ENCODE results near the gene HAAO. TPM values are rescaled to one million over a fixed set of nuclear protein-coding genes. Genes with fewer than 3 reads are reported as not detected.

HAAO gene
- polyA plus RNA-seq, 2 donors = 3.0 to 6.9 TPM

DNA sequence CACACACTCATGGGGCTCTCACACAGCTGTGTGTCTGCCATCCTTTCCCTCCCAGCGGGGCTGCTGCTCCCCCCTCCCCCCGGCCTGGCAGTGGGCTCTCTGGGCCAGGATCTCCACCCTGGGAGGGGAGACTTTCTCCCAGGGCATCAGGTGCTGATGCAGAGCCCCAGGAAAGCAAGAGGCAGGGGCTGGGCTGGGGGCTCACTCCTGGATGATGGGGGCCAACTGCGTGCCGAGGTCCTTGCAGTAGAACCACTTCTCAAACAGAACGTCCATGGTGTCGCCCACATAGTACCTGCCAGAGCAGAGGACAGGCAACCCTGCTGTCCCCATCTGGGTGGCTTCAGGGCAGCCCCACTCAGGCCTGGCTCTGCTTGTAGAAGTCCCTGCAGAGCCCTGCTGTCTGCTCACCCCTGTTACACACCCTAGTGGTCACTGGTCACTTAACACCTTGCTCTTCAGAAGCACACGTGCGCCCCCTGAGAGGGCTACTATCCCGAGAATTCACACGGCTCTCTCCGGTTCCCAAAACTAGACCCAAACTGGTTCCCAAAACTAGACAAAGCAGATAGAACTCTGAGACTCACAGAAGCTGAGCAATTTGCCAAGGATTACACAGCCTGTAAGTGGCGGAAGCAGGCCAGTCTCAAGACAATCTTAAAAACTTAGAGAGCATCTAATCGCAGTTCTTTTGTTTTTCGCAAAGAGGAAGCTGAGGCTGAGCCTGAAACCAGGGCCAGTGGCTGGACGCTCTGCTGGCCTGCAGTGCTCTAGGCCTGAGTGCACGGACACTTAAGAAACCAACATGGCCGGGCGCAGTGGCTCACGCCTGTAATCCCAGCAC is 21.9 kb downstream of the HAAO start:
- Histone ChIP-seq H3K27me3 (ENCODE audit: control insufficient read depth in 1 of 2, insufficient read depth in 2 of 2, low read length in 2 of 2) (no peaks in the 10 kb centered on the region), H3K27ac (ENCODE audit: low read depth in 2 of 2, low read length in 1 of 2) (no peak overlapping the region), H3K36me3 (ENCODE audit: control insufficient read depth in 2 of 2, insufficient read depth in 2 of 2, low read length in 1 of 2) (peaks cover 0 to 2% of the 10 kb centered on the region in 2 donors), H3K4me1 (ENCODE audit: control insufficient read depth in 2 of 2, insufficient read depth in 2 of 2, low read length in 1 of 2) (no peaks in the 10 kb centered on the region), H3K9me3 (ENCODE audit: control insufficient read depth in 2 of 2, insufficient read depth in 1 of 2, low read depth in 1 of 2, low read length in 1 of 2) (no peaks in the 10 kb centered on the region), H3K4me3 (ENCODE audit: low read depth in 1 of 2, low read length in 2 of 2) (no peak overlapping the region)
- 81 to 85% methylated on average over 19 of the region's 19 CpGs for WGBS, 2 donors

DNA sequence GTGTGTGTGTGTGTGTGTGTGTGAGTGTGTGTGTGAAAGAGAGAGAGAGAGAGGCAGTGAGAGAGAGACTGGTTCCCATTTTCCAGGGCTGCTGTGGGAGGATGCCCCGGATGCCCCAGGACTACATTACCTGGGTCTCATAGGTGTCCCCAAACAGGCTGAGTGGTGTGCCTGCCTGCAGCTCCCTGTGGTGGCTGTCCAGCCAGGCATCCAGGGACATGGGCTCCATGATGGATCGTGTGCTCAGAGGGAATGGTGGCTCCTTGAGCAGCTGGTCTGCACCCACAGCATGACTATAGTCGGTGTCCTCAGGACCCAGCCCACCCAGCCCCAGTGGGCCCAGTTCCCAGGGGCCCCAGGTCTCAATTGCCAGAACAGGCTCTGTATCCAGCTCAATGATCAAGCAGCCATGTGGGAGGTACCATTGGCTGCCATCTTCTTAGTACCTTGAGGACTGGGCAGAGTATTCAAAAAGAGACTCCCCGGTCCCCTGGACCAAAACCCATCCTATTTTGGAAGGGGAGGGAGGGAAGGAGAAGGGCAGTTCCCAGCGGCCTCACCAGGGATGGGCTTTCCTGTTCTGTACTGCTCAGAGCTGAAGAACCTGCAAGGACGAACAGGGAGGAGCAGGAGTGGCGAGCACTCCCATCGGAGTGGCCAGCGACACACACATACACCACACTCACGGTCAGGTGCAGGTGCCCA is 22.6 kb downstream of the HAAO start:
- peaks cover 0 to 2% of the 10 kb centered on the region in 2 donors for H3K36me3 ChIP-seq (ENCODE audit: control insufficient read depth in 2 of 2, insufficient read depth in 2 of 2, low read length in 1 of 2)
- H3K4me1 ChIP-seq (ENCODE audit: control insufficient read depth in 2 of 2, insufficient read depth in 2 of 2, low read length in 1 of 2) = no peaks in the 10 kb centered on the region
- no peak overlapping the region for H3K27ac ChIP-seq (ENCODE audit: low read depth in 2 of 2, low read length in 1 of 2)
- WGBS, 2 donors = 96% methylated on average over 10 of the region's 10 CpGs
- H3K27me3 ChIP-seq (ENCODE audit: control insufficient read depth in 1 of 2, insufficient read depth in 2 of 2, low read length in 2 of 2) = no peaks in the 10 kb centered on the region
- H3K9me3 ChIP-seq (ENCODE audit: control insufficient read depth in 2 of 2, insufficient read depth in 1 of 2, low read depth in 1 of 2, low read length in 1 of 2) = no peaks in the 10 kb centered on the region
- no peak overlapping the region for H3K4me3 ChIP-seq (ENCODE audit: low read depth in 1 of 2, low read length in 2 of 2)

DNA sequence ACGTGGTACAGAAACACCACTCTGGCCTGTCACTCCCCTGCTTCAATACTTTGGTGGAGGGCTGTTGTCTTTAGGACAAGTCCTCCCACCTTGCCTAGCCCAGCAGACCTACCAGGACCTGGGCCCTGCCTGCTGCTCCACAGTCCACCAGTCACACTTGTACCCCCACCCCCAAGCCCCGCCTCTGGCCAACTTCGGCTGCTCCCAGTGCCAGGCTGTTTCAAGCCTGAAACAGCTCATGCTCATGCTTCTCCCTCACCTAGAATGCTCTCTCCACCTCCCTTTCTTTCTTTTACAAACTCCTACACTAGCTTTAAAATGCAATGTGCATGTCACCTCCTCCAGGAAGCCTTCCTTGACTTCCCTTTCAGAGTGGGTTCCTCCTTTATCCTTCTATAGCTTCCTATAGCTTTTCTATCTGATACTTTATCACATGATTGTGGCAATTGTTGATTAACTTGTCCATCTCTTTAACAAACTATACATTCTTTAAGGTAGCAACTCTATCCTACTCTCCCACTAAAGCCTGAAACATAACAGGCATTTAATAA is 23.6 kb downstream of the HAAO start:
- Histone ChIP-seq H3K4me3 (ENCODE audit: low read depth in 1 of 2, low read length in 2 of 2) (no peak overlapping the region), H3K4me1 (ENCODE audit: control insufficient read depth in 2 of 2, insufficient read depth in 2 of 2, low read length in 1 of 2) (no peaks in the 10 kb centered on the region), H3K9me3 (ENCODE audit: control insufficient read depth in 2 of 2, insufficient read depth in 1 of 2, low read depth in 1 of 2, low read length in 1 of 2) (no peaks in the 10 kb centered on the region), H3K27me3 (ENCODE audit: control insufficient read depth in 1 of 2, insufficient read depth in 2 of 2, low read length in 2 of 2) (no peaks in the 10 kb centered on the region), H3K36me3 (ENCODE audit: control insufficient read depth in 2 of 2, insufficient read depth in 2 of 2, low read length in 1 of 2) (peaks cover 0 to 2% of the 10 kb centered on the region in 2 donors), H3K27ac (ENCODE audit: low read depth in 2 of 2, low read length in 1 of 2) (no peak overlapping the region)
- 57 to 66% methylated on average over 3 of the region's 3 CpGs for WGBS, 2 donors

DNA sequence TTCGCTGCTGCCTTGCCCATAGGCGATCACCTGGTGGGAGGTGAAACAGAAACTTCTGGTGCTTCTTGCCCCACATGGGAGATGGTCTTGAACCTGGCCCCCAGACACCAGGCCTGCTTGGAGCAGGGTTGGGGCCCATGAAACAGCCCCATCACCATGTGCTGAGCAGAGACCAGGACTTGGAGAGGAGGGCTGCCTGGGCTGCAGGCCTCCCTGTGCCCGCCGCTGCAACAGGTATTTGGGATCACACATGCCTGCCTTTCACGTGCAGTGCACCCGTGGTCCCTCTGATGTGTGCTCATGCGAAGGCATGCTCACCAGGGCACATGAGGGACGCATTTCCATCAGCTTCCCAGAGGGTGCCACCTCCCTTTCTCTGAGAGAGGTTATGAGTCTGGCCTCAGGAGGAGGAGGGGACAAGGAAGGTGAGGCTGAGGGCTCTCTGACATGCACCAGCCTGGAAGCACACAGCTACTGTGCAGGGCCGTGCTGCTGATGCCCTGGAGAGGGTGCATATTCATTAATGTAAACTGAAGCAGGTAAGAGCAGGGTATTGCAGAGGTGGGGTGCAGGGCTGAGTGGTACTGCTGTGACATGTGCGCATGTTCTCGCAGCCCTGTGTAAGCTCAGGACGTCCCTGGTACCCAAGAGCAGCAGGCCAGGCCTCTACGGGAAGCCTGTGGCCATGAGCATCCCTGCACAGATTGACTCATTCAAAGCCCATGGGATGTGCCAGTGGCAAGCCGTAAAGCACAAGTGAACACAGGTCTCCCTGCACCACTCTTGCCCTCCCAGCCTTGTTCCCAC is 24.3 kb downstream of the HAAO start:
- no peaks in the 10 kb centered on the region for H3K9me3 ChIP-seq (ENCODE audit: control insufficient read depth in 2 of 2, insufficient read depth in 1 of 2, low read depth in 1 of 2, low read length in 1 of 2)
- no peaks in the 10 kb centered on the region for H3K4me1 ChIP-seq (ENCODE audit: control insufficient read depth in 2 of 2, insufficient read depth in 2 of 2, low read length in 1 of 2)
- WGBS, 2 donors = 78 to 85% methylated on average over 14 of the region's 14 CpGs
- H3K27ac ChIP-seq (ENCODE audit: low read depth in 2 of 2, low read length in 1 of 2) = no peak overlapping the region
- H3K4me3 ChIP-seq (ENCODE audit: low read depth in 1 of 2, low read length in 2 of 2) = no peak overlapping the region
- no peaks in the 10 kb centered on the region for H3K27me3 ChIP-seq (ENCODE audit: control insufficient read depth in 1 of 2, insufficient read depth in 2 of 2, low read length in 2 of 2)
- H3K36me3 ChIP-seq (ENCODE audit: control insufficient read depth in 2 of 2, insufficient read depth in 2 of 2, low read length in 1 of 2) = peaks cover 0 to 2% of the 10 kb centered on the region in 2 donors

DNA sequence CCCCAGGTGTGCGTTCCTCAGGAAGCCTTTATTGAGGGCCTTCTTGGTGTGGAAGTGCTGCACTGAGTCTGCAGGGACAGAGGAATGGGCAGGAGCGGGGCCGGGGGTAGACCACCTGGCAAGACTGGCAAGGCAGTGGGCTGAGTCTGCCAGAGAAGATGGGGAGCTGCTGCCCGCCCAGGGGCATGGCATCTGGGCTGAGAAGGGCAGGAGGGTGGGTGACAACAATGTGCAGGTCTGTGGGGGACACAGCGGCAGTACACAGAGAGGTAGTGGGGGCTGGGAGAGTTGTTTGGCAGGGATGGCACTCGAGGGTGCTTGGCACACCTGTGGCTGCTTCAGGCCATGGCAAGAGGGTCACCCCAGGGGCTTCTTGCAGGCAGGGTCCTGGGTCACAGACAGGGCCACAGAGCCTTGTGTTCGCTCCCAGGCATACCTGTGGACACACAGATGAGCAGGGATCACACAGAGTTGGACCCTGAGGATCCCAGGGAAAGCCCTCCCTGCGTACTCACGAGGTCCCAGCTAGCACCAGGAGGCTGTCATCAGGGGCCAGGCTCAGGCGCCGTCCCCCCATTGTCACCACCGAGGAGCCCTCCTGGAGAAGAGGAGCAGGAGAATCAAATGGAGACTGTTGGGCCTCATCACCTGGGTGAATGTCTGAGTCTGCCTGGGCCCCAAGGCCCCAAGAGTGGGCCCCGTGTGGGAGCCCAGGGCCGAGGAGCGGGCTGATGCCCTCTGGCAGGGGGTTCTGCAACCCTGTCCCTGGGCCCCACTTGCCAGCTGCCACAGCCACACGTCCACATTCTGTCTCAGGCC is 25.1 kb downstream of the HAAO start:
- WGBS, 2 donors = 82 to 85% methylated on average over 16 of the region's 16 CpGs
- Histone ChIP-seq H3K4me3 (ENCODE audit: low read depth in 1 of 2, low read length in 2 of 2) (no peak overlapping the region), H3K27ac (ENCODE audit: low read depth in 2 of 2, low read length in 1 of 2) (no peak overlapping the region), H3K9me3 (ENCODE audit: control insufficient read depth in 2 of 2, insufficient read depth in 1 of 2, low read depth in 1 of 2, low read length in 1 of 2) (no peaks in the 10 kb centered on the region), H3K4me1 (ENCODE audit: control insufficient read depth in 2 of 2, insufficient read depth in 2 of 2, low read length in 1 of 2) (no peaks in the 10 kb centered on the region), H3K36me3 (ENCODE audit: control insufficient read depth in 2 of 2, insufficient read depth in 2 of 2, low read length in 1 of 2) (peaks cover 0 to 3% of the 10 kb centered on the region in 2 donors), H3K27me3 (ENCODE audit: control insufficient read depth in 1 of 2, insufficient read depth in 2 of 2, low read length in 2 of 2) (no peaks in the 10 kb centered on the region)

DNA sequence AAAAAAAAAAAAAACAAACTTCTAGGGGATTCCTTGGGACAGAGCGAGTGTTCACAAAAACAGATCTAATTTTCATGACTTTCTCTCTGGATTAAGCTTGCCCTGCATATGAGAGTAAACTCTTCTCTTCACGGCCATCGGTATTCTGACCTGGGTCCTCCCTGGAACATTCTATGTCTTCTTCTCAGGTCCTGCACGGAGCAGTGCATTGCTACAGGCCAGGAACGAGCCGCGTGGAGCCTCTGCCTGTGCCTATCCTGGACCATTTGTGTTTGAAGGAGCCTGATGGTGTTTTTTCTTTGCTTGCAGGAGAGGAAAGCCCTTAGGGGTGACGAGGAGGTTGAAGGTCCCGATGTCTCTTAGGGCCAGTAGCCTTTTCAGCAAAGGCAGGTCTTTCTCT is 26.7 kb downstream of the HAAO start:
- H3K4me3 ChIP-seq (ENCODE audit: low read depth in 1 of 2, low read length in 2 of 2) = no peak overlapping the region
- no peak overlapping the region for H3K27ac ChIP-seq (ENCODE audit: low read depth in 2 of 2, low read length in 1 of 2)
- no peaks in the 10 kb centered on the region for H3K4me1 ChIP-seq (ENCODE audit: control insufficient read depth in 2 of 2, insufficient read depth in 2 of 2, low read length in 1 of 2)
- WGBS, 2 donors = 95 to 96% methylated on average over 9 of the region's 9 CpGs
- H3K36me3 ChIP-seq (ENCODE audit: control insufficient read depth in 2 of 2, insufficient read depth in 2 of 2, low read length in 1 of 2) = peaks cover 0 to 3% of the 10 kb centered on the region in 2 donors
- no peaks in the 10 kb centered on the region for H3K9me3 ChIP-seq (ENCODE audit: control insufficient read depth in 2 of 2, insufficient read depth in 1 of 2, low read depth in 1 of 2, low read length in 1 of 2)
- no peaks in the 10 kb centered on the region for H3K27me3 ChIP-seq (ENCODE audit: control insufficient read depth in 1 of 2, insufficient read depth in 2 of 2, low read length in 2 of 2)

DNA sequence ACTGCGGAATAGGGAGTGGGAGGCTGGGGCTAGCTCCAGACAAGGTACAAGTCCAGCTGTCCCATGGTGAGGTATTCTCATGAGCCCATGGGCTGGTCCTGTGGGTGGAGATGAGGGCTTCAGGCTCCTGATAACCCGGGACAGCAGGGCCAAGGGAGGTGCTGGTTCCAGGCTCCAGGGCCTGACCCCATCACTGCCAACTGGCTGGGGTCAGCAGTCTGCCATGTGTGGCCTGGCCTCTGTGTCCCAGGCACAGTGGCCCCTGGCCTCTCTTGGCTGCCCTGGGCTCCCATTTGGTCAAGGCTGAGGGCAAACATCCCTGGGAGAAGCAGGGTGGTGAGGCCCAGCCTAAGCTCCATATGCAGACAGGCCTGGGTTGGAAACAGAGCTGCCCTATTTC is 27.5 kb downstream of the HAAO start:
- H3K4me3 ChIP-seq (ENCODE audit: low read depth in 1 of 2, low read length in 2 of 2) = no peak overlapping the region
- no peaks in the 10 kb centered on the region for H3K9me3 ChIP-seq (ENCODE audit: control insufficient read depth in 2 of 2, insufficient read depth in 1 of 2, low read depth in 1 of 2, low read length in 1 of 2)
- H3K36me3 ChIP-seq (ENCODE audit: control insufficient read depth in 2 of 2, insufficient read depth in 2 of 2, low read length in 1 of 2) = peaks cover 0 to 6% of the 10 kb centered on the region in 2 donors
- H3K4me1 ChIP-seq (ENCODE audit: control insufficient read depth in 2 of 2, insufficient read depth in 2 of 2, low read length in 1 of 2) = no peaks in the 10 kb centered on the region
- 85 to 86% methylated on average over 2 of the region's 2 CpGs for WGBS, 2 donors
- H3K27me3 ChIP-seq (ENCODE audit: control insufficient read depth in 1 of 2, insufficient read depth in 2 of 2, low read length in 2 of 2) = no peaks in the 10 kb centered on the region
- H3K27ac ChIP-seq (ENCODE audit: low read depth in 2 of 2, low read length in 1 of 2) = no peak overlapping the region

DNA sequence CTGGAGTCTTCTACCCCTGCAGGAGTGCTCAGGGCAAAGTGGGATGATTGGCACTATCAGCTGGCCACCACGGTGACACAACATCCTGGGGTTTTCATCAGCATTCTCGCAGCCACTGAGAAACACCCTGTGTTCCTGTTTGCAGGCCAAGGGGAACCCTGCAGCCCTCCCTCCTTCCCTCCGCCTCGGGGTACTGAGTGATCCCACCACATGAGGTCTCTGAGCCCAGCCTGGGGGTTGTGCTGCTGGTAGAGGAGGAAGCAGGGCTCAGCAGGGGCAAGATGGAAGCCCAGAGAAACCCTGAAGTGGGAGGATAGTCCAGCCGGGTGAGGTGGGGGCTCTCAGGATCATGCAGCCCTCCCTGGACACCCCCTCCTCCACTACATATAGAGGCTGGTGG is 28.3 kb downstream of the HAAO start, which contains the start of gene OXER1:
OXER1 (minus strand) TSS at position 40 of the 400 bp plus-strand sequence. CDS start 73 bp downstream, outside the sequence.
- H3K36me3 ChIP-seq (ENCODE audit: control insufficient read depth in 2 of 2, insufficient read depth in 2 of 2, low read length in 1 of 2) = peaks cover 0 to 9% of the 10 kb centered on the region in 2 donors
- no peaks in the 10 kb centered on the region for H3K27me3 ChIP-seq (ENCODE audit: control insufficient read depth in 1 of 2, insufficient read depth in 2 of 2, low read length in 2 of 2)
- no peaks in the 10 kb centered on the region for H3K9me3 ChIP-seq (ENCODE audit: control insufficient read depth in 2 of 2, insufficient read depth in 1 of 2, low read depth in 1 of 2, low read length in 1 of 2)
- H3K4me3 ChIP-seq (ENCODE audit: low read depth in 1 of 2, low read length in 2 of 2) = no peak within 1 kb of the TSS
- no peak within 1 kb of the TSS for H3K27ac ChIP-seq (ENCODE audit: low read depth in 2 of 2, low read length in 1 of 2)
- WGBS, 2 donors = 58 to 67% methylated on average over 5 of the region's 5 CpGs
- no peaks in the 10 kb centered on the region for H3K4me1 ChIP-seq (ENCODE audit: control insufficient read depth in 2 of 2, insufficient read depth in 2 of 2, low read length in 1 of 2)

All from esophagus (tissue), 2 donors.